ENCODE results near the gene TSPOAP1.
A peak's percentile ranks its signal among the peaks of the same experiment; 100 is the strongest.

TSPOAP1 gene

DNA sequence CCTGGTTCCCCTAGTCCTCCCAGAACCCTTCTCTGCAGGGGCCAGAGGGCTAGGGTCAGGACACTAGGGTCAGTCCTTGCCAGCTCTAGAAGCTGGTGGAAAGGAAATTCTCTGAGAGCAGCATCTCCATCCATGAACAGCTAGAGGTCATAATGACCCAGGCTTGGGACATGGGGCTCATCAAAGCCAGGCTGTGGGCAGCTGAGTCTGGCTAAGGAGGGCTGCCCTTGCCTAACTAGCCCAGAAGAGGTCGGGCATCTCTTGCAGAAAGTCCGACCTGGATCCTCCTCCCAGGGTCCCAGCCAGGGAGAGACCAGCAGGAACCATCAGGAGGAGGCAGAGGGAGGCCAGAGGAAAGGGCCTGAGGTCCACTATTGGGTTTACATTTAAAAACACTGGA, 52.2 kb downstream of the TSPOAP1 start:
- no peak for DNase-seq

DNA sequence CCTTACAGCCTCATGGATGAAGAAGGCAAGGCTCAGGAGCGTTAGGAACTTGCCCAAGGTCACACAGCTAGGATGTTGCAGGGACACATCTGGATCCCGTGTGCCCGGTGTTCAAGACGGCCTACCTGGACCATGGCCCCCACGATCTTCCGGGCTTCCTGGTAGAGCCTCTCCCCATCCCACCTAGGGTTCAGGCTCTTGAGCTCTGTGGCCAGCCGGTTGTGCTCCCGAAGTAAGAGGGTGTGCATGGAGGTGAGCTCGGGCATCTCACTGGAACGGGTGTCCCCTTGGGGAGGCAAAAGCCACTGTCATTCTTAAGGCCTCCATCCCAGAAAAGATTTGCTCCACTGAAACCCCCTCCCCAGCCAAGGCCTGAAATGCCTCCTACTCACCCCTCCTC, 53.2 kb downstream of the TSPOAP1 start:
- DNase-seq, result no peak

DNA sequence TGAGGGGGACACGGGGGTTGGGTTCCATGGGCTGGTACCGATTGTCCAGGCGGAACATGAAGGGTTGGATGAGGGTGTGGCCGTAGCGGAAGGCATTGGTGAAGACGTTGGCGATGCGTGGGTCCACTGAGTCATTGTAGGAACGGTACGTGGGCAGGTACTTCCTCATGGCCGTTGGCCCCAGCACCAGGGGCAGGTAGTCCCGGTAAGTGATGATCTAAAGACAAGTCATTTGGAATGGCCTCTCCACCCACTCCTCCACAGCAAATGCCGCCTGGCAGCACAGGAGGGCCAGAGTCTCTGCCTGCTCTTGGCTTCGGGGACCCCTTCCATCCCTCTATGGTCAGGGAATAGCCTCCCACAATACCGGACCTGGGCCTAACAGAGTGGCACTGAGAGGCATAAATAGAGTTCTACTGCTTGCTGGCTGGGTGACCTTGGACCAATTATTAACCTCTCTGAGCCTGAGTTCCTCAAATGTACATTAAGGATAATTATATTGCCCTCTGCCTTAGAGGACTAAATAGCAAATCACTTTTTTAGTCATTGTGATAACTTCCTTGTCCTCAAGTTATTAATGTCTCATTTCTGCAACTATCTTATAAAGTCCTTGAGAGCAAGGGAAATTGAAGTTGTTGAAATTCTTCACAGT, 55.0 kb downstream of the TSPOAP1 start:
- no peak for DNase-seq

DNA sequence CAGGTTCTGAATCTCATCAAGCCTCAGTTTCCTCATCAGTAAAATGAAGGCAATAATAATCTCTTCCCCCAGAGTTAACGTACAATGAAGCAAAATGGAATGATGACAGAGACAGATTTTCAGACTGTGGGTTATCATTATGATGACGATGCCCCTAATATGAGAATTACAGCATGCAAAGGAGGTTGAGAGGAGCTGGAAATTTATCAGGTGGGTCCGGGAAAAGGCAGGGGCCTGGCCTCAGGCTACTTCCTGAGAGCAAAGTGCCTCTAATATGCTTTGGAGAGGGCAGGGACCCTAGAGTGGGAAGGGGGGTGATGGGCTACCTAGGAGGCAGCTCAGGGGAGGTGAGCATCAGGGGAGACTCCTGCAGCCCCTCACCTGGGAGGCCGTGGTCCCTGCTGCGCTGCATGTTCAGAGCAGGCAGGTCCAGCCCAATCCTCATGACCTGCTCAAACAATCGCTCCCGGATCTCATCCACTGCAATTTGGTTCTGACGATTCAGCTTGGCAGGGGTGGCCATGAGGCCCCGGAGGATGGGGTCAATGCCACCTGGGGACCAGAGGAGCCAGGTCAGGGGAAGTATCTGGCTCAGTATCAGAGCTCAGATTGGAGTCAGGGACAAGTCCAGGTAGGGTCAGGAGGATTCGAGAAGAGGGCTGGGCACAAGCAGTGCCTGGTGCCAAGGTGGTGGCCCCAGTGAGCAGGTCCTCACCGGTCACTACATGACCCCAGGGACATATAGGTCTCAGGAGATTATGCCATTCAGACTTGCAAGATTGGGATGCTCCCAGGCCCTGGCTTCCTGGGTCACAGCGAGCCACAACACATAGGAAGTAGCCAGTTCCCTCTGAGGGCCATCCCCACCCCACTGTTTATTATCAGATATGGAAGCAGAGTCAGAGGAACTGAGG, 56.0 kb downstream of the TSPOAP1 start:
- DNase-seq, result peak; percentile 50

DNA sequence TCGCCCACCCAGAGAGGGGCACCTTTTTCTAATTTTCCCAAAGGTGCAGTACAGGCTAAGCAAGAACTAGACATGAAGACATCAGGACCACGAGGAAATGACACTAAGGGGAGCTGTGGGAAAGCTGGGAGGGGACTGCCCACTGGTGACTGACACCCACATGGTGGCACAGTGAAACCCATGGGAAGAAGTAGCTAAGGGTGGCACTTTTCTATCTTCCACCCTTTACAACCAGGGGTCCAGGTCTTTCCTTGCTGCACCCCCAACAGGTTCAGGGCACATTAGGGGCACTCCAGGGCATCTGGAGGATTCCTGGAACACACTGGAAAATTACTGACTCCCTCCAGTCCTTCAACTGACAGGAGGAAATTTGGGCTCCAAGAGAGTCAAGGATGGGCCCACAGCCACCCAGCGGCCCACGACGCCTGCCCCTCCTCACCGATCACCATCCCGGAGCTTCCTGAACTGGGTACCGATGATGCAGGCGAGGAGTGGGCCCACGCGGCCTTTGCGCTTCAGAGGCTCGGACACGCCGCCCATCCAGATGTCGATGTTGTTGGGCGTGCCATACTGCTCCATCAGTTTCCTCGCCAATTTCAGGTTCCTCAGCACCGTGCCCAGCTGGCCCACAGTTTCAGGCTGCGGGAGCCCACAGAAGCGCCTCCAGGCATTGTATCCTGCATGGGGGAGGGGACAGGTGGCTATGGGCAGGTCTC, 57.2 kb downstream of the TSPOAP1 start:
- DNase-seq, result peak; percentile 38

DNA sequence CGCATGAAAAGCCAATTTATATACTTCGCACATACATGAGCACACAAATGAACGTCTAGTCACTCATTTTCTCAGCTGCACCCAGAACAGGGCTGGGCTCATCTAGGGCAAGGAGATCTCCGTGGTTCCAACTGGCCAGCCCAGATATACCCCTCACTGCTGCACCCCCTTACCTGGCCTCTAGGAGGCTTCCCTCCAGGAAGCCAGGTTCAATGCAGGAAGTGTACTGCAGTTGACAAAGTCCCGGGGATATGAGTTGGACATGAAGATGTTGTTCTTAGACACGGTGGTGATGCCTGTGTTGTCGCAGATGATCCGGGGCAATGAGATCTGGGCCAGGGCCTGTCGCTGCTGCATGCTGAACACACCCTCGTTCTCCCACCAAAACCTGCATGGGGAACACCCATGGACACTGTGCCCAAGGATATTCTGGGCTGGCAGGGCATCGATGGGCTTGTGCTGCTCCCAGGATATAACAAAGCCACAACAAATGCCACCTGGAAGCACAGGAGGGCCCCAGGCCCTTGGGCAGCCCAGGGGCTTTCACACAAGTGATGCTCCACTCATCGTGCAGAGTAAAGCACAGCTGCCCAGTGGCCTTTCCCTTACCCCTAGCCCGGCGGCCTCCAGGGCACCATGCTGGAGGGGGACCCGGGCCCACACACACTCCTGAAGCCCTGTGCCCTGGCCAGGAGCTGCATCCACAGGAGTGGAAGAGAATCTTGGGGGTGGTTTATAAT, 57.9 kb downstream of the TSPOAP1 start:
- peak; percentile 46 for DNase-seq

DNA sequence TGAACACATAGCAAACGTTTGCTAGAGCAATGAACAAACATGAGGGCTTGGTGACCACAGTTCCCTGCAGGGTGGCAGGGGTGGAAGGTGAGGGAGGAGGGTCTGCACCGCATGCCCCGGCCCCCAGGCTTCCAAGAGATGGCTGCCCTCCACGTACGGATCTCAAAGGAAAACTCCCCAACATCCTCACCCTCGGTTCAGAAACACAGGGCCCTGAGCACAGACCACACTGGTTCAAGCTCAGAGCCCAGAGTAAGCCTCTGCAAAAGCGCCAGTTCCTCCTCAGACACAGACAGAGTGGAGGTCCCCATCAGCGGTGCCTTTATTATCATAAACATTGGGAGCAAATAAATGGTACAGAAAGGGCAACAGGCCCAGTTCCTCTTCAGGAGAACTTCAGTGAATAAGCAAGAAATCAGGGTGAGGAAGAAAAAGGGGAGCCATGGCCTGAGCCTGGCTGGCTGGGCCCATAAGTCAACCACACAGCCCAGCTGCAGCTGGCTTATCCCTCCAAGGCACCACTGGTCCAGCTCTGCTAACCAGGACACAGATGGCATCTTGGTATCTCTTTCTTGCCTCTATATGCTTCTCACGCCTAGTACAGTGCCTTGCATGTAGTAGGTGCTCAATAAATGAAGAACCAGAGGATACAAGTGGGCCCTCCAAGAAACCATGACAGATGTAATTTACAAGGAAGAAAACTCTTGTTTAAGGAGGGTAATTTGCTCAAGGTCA, 58.9 kb downstream of the TSPOAP1 start:
- DNase-seq, result no peak

DNA sequence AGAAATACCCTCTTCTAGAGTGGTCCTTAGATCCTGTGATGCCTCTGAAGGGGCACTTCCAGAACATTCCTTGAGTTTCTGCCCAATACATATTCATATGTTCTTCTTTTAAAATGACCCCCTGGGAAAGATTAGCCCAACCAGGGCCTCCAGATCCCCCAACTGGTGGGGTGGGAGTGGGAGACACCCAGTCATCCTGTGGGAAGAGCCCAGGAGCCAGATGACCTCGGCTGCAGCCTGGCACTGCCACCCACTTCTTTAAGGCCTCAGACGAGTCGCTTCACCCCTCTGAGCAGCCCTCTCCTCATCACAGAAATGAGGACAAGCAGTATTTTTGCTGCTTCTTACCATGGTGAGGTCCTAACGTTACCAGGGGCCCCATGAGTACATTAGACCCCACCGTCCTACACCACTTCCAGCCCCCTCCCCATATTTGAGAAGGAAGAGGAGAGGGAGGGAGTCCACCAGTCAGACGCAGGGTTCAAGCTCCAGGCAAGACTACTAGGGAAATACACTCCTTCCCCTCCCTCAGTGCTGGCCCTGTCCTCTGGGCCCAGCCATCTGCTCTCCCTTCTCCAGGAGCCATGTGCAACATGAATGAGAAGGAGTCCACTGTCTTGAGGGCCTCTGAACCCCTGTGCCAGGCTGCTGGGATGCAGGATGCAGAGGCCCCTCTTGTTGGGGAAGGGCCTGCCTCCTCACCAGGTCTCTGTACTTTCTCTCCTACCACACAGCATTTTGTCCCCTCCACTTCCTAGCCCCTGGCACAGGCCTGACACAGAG, 59.6 kb downstream of the TSPOAP1 start:
- DNase-seq, result no peak

DNA sequence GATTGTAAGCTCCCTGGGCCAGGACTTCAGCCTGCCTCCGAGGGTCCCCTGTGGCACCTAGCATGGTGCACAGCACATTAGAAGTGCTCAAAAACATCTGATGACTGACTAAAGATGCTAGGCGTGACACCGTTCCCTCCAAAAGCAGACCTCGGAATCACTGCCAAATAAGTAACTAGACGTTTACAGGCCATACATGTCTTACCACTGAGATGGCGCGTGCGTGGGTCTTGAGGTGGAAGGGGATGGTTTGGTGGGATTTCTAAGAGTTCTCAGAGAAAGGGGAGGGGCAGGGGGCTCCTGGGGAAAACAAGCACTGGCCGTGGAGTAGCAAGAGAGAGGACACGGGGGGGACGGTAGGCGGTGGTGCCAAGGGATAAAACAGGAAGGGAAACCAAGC, 60.3 kb downstream of the TSPOAP1 start:
- no peak for DNase-seq

DNA sequence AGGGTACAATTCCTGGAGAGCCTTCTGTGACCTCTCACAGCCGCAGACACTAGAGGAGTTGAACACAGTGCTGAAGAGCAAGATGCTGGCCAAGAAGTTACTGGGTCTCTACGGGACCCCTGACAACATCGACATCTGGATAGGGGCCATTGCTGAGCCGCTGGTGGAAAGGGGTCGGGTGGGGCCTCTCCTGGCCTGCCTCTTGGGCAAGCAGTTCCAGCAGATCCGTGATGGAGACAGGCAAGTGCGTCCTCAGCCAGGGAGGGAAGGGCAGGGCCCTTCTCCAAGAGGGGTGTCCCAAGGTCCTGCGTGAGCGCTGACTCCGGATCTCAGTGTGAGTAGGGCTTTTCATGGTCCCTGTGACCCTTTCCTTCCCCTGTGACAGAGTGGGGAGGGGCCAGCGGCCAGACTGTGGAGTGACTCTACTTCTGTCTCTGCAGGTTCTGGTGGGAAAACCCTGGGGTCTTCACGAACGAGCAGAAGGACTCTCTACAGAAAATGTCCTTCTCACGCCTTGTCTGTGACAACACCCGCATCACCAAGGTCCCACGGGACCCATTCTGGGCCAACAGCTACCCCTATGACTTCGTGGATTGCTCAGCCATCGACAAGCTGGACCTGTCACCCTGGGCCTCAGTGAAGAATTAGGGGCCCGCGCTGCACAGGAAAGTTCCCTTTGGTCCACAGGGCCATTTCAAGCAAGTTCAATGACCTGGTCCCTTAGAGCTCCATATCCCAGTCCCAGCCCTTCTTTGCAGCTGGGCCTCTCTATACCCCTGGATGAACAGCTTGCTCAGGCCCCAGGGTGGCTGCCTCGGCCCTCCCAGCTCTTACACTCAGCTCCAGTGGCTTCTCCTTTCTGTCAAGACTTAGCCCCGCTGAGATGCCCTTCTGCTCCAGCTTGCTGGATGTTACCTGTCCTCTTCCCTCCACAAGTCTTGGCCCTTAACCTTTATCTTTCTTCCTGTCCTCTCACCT, 61.0 kb downstream of the TSPOAP1 start:
- peak; percentile 45 for DNase-seq

DNA sequence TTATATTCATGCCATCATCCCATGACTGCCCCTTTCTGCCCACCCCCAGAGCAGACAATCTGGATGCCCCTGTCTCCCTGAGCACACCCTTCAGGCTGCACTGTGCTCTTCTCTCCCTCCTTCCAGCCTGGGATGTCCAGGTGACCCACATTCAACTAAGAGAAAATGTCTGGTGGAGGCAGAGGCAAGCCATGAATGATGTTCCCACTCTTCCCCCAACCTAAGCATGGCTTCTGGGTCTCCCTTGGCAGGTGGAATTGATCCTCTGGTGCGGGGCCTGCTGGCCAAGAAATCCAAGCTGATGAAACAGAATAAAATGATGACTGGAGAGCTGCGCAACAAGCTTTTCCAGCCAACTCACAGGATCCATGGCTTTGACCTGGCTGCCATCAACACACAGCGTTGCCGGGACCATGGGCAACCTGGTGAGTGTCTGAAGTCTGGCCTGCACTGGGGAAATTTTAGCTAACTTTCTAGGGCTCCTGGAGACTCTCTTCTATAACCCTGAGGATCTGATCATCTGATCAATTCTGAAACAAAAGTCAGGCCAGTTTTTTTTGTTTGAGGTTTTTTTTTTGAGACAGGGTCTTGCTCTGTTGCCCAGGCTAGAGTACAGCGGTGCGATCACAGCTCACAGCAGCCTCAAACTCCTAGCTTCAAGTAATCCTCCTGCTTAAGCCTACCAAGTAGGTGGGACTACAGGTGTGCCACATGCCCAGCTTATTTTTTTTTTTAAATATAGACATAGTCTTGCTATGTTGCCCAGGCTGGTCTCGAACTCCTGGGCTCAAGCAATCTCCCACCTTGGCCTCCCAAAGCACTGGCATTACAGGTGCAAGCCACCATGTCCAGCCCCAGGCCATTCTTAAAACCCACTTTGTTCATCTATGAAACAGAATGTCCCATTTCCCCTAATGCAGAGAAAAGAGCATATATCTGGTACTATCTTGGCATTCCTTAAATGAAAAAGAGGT, 62.4 kb downstream of the TSPOAP1 start:
- no peak for DNase-seq

DNA sequence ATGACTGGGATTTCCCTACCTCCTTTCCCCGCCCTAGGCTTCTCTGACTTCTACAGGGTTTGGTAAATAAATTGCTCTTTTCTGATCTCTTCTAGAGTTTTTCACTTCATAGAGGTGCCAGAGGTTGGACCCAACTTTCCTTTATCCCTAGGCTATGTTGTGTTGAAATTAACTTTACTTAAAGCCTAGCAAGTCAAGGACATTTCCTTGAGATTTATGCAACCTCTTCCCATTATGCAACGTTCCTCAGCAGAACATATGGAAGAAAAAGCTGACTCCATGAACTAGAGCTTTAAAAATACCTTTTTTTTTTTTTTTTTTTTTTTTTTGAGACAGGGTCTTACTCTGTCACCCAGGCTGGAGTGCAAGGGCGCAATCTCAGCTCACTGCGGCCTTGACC, 63.3 kb downstream of the TSPOAP1 start:
- DNase-seq, result no peak

DNA sequence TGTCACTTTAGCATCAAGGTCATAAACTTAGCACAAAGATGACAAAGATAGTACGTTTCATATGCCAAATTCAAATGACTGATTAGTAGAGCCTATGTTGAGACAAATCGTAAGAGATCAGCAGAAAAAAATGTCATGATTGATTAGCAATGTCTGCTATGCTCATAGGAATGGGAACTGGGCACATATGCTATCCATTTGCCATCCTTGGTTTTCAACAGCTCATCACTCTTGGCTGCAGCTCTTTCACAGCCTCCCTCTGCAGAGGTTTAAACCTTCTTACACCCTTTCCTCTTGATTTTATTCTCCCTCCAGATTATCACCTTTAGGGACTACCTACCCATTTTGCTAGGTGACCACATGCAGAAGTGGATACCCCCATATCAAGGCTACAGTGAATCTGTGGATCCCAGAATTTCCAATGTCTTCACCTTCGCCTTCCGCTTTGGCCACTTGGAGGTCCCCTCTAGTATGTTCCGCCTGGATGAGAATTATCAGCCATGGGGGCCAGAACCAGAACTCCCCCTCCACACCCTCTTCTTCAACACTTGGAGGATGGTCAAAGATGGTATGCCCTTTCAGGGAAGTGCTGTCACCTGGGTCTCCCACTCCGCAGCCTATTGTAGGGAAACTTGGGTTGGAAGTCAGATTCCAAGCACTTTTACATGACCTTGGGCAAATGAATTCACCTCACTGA, 64.0 kb downstream of the TSPOAP1 start:
- no peak for DNase-seq

DNA sequence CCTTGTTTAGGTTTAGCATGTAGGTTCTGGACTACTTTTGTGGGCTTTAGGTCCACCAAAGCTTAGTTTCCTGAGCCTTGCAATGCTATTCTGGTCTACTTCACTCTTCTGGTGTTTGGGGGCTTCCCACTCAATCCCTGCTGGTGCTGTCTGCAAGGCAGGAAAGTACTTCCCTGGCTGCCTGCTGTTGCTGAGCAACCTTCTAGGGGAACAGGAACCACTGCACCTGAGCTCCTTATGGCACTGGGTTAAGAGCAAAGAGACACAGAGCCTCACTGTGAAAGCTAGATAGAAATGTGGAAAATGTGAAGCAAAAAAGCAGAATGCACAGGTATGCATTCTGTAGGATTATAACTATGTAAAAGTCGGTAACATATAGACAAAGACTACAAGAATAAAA, 64.8 kb downstream of the TSPOAP1 start:
- DNase-seq, result no peak

DNA sequence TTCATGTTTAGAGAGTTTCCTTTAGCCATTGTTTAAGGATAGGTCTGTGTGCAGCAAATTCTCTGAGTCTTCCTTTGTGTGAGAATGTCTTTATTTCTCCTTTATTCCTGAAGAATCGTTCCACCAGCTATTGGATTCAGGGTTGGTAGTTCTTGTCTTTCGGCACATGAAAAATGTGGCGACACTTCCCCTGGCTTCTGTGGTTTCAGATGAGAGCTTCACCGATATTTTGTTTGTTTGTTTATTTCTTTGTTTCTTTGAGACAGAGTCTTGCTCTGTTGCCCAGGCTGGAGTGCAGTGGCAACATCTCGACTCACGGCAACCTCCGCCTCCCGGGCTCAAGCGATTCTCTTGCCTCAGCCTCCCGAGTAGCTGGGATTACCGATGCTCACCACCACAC, 66.4 kb downstream of the TSPOAP1 start:
- DNase-seq, result no peak

DNA sequence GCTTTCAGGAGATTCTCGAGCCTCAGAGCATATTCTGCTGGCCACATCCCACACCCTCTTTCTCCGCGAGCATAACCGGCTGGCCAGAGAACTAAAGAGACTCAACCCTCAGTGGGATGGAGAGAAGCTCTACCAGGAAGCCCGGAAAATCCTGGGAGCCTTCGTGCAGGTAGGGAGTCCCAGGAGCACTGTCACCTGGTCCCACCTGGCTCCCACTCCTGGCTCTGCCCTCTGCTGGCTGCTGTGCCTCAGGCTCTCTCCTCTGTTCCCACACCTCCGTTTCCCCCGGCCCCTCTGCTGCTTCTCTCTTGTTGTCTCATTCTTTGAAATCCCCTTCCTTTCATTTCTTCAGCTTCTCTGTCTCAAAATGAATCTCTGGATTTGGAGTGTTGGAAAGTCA, 73.8 kb downstream of the TSPOAP1 start:
- peak; percentile 45 for DNase-seq

DNA sequence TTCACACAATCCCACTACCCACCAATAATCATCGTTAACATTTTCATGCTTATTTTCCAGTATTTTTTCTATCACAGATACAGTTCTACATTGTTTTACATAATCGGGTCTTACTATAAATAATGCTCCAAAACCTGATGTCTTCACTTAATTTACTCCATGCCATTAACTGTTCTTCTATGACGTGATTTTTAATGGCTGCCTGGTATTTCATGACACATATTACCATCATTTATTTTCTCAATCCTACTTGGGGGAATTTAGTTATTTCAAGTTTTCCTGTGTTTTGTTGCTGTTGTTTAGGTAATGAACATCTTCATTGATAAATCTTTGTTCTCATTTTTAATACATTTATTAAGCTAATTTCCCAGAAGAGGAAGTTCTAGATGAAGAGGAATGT, 75.5 kb downstream of the TSPOAP1 start:
- no peak for DNase-seq

DNA sequence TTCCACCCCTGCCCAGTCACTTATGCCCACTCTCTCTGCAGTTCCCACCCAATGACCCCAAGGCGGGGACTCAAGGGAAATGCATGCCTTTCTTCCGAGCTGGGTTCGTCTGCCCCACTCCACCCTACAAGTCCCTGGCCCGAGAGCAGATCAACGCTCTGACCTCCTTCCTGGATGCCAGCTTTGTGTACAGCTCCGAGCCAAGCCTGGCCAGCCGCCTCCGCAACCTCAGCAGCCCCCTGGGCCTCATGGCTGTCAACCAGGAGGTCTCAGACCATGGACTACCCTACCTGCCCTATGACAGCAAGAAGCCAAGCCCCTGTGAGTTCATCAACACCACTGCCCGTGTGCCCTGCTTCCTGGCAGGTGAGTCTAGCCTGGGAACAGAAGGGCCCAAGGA, 76.5 kb downstream of the TSPOAP1 start:
- DNase-seq, result peak; percentile 53

All from activated CD8-positive, alpha-beta memory T cell treated with anti-CD3 and anti-CD28 coated beads for 24 hours (primary cell).